Memory B cell (primary cell): ENCODE measurements around the gene TBX21.
"Not testable (repeated sequence)": the region's sequence is repeated elsewhere in the genome, so short reads cannot be mapped to it uniquely, and the experiment has no call there.

ENCODE experiments used
- ATAC-seq: fragments of 150-1000 bp; cut with Tn5 transposase; 2 replicates; pipeline ENCODE4 v1.10.0; 2021; ENCODE audit warnings: low read depth, mild to moderate bottlenecking, moderate library complexity
- DNase-seq, 2 donors: peaks; one replicate each; pipeline ENCODE4 v3.0.0; 2022; ENCODE audit warnings: low spot score in 2 of 2
- H3K27ac Mint-ChIP-seq: one replicate; pipeline ENCODE4 v1.8.0; 2022; ENCODE audit warnings: mild to moderate bottlenecking, moderate library complexity, mixed read lengths
- H3K27me3 Mint-ChIP-seq: one replicate; pipeline ENCODE4 v1.8.0; 2022; ENCODE audit warnings: mixed read lengths
- H3K36me3 Mint-ChIP-seq: one replicate; pipeline ENCODE4 v1.8.0; 2022; ENCODE audit warnings: mild to moderate bottlenecking, mixed read lengths
- H3K4me1 Mint-ChIP-seq: one replicate; pipeline ENCODE4 v1.8.0; 2022; ENCODE audit warnings: mixed read lengths
- H3K4me3 Mint-ChIP-seq: one replicate; pipeline ENCODE4 v1.8.0; 2022; ENCODE audit warnings: mild to moderate bottlenecking, moderate library complexity, mixed read lengths
- H3K9me3 Mint-ChIP-seq: one replicate; pipeline ENCODE4 v1.8.0; 2022; ENCODE audit warnings: mixed read lengths

The TBX21 gene

DNA sequence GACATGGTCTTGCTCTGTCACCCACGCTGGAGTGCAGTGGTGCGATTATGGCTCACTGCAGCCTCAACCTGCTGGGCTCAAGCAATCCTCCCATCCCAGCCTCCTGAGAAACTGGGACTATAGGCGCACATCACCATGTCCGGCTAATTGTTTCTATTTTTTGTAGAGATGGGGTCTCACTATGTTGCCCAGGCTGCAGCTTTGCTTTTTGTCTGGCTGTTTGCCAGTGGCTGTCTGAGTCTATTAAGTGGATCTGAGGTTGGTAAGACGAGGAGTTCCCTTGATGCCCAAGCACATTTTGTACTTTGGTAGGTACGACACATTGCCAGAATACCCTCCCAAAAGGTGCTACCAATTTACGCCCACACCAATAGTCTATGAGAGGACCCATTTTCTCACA lies 5.1 kb downstream of the TBX21 start:
- H3K27ac Mint-ChIP-seq: no peak overlapping the region
- H3K27me3 Mint-ChIP-seq: peaks cover 2% of the 10 kb centered on the region
- H3K9me3 Mint-ChIP-seq: no peaks in the 10 kb centered on the region
- no peak overlapping the region for H3K4me3 Mint-ChIP-seq
- H3K4me1 Mint-ChIP-seq: peaks cover 44% of the 10 kb centered on the region
- H3K36me3 Mint-ChIP-seq: no peaks in the 10 kb centered on the region
- ATAC-seq (no peak), DNase-seq (no peak)

DNA sequence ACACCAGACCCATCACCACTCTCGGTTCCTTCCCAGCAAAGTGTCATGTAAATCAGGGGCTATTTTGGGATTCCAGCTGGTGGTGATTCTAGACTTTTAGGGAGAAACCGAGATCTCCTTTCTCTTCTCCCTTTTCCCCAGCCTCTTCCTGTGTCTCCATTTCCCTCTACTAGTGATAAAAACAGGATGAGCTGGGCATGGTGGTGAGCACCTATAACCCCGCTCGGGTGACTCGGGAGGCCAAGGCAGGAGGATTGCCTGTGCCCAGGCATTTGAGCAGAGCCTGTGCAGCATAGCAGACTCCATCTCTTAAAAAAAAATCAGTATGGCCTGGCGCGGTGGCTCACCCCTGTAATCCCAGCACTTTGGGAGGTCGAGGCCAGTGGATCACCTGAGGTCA lies 6.1 kb downstream of the TBX21 start:
- H3K4me1 Mint-ChIP-seq: peaks cover 40% of the 10 kb centered on the region
- H3K27ac Mint-ChIP-seq: no peak overlapping the region
- no peak for DNase-seq

DNA sequence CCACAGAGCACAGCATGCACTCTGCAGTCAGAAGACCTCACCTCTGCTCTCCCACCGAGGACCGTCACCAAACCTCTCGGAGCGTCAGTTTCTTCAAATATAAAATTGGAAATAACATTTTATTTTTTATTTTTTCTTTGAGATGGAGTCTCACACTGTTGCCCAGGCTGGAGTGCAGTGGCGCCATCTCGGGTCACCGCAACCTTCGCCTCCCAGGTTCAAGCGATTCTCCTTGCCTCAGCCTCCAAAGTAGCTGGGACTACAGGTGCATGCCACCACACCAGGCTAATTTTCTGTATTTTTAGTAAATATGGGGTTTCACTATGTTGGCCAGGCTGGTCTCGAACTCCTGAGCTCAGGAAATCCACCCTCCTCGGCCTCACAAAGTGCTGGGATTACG lies 6.9 kb downstream of the TBX21 start:
- DNase-seq, H3K9me3 Mint-ChIP-seq, H3K27ac Mint-ChIP-seq, ATAC-seq, H3K36me3 Mint-ChIP-seq, H3K4me3 Mint-ChIP-seq, H3K27me3 Mint-ChIP-seq: not testable (repeated sequence)
- peaks cover 33% of the 10 kb centered on the region for H3K4me1 Mint-ChIP-seq

More for the DNA sequence above, 6.1 kb downstream of the TBX21 start:
- Mint-ChIP-seq H3K4me3 (no peak overlapping the region), H3K27me3 (peaks cover 2% of the 10 kb centered on the region), H3K36me3 (no peaks in the 10 kb centered on the region), H3K9me3 (no peaks in the 10 kb centered on the region)
- no peak for ATAC-seq

DNA sequence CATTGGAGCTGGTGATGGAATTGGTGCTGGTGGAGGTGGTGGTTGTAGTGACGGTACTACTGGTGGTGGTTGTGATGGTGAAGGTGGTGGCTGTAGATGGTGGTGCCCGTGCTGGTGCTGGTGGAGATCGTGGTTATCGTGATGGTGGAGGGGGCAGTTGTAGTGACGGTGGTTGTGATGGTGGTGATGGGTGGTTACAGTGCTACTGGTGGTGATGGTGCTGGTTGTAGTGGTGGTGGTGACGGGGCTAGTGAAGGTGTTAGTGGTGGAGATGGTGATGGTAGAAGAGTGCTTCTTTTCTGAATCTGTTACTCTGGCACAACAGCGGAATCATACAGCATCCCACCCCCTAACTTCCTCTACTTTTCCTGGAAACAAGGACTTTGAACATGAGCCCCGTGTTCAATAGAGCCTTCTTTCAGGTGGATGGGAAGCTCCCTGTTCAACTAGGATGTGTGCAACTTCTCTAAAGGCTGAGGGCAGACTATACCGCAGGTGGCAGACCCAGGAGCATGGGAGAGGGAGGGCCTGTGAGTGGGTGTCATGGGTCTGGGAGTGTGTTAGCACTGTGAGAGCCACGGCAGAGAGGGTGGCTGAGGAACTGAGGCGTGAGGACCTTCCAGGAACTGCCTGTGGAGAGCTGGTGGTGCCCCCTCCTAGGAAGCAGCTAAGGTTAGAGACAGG lies 8.2 kb downstream of the TBX21 start:
- Mint-ChIP-seq H3K4me3 (no peak overlapping the region), H3K27me3 (peaks cover 3% of the 10 kb centered on the region), H3K27ac (no peak overlapping the region), H3K9me3 (no peaks in the 10 kb centered on the region), H3K36me3 (no peaks in the 10 kb centered on the region), H3K4me1 (peaks cover 24% of the 10 kb centered on the region)
- ATAC-seq (no peak), DNase-seq (no peak)

DNA sequence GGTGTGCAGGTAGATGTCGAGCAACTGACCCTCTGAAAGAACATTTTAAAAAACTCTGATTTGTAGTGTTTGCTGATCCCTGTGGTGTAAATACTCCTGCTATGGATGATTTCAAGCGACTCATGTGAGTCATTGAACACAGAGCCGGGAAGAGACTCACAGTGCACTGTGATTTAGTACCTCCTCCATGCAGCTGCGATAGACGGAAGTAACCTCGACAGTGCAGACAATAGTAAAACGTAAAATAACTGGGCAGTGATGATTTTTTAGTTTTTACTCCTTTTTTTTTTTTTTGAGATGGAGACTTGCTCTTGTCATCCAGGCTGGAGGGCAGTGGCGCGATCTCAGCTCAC lies 8.7 kb downstream of the TBX21 start:
- no peaks in the 10 kb centered on the region for H3K36me3 Mint-ChIP-seq
- DNase-seq (no peak), ATAC-seq (no peak)
- H3K27me3 Mint-ChIP-seq: peaks cover 3% of the 10 kb centered on the region
- H3K4me3 Mint-ChIP-seq: no peak overlapping the region
- H3K27ac Mint-ChIP-seq: no peak overlapping the region
- no peaks in the 10 kb centered on the region for H3K9me3 Mint-ChIP-seq
- H3K4me1 Mint-ChIP-seq: peaks cover 22% of the 10 kb centered on the region

DNA sequence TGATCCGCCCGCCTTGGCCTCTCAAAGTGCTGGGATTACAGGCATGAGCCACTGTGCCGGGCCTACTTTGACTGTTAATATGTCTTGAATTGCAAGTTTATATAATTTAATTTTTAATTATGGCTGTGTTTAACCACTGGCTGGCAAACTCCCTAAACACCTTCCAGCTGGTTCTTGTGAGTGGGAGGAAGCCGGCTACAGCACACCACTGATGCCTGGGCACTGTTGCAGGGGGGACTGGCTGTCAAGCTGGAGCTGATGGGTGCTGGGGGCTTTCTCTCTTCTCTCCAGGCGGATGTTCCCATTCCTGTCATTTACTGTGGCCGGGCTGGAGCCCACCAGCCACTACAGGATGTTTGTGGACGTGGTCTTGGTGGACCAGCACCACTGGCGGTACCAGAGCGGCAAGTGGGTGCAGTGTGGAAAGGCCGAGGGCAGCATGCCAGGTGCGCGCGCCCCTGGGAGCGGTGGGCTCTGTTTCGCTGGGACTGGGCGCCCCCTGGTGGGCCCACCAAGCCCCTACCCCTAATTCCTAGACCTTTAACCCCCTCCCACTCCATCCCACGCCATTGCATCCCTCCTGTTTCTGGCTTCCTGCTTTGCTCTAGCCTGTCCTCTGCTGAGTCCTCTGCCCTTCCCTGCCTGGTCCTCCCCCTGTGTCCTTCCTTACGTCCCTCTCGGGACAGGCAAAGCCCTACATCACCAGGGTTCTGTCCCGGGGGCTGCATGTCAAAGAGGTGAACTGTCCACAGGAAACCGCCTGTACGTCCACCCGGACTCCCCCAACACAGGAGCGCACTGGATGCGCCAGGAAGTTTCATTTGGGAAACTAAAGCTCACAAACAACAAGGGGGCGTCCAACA lies 9.5 kb downstream of the TBX21 start:
- H3K4me3 Mint-ChIP-seq: peak overlapping the region; percentile 53

DNA sequence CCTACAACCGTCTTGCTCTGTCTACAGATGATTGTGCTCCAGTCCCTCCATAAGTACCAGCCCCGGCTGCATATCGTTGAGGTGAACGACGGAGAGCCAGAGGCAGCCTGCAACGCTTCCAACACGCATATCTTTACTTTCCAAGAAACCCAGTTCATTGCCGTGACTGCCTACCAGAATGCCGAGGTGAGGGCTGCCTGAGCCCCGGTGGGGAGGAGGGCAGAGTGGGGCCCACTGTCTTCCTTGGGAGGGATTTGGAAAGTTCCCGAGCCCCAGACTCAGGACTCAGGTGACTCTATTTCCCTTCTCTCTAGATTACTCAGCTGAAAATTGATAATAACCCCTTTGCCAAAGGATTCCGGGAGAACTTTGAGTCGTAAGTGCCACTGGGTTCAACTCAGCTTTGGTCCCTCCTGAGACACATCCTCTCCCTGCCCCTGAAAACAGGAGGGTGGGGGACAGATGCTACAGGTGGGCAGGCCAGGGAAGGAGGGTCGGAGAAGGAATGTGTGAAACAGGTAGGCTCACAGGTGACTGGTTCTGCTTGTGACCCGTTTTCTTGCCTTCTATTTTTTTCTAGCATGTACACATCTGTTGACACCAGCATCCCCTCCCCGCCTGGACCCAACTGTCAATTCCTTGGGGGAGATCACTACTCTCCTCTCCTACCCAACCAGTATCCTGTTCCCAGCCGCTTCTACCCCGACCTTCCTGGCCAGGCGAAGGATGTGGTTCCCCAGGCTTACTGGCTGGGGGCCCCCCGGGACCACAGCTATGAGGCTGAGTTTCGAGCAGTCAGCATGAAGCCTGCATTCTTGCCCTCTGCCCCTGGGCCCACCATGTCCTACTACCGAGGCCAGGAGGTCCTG lies 11.4 kb downstream of the TBX21 start:
- Mint-ChIP-seq H3K27ac (no peak overlapping the region), H3K27me3 (peaks cover 3% of the 10 kb centered on the region), H3K4me1 (peaks cover 15% of the 10 kb centered on the region), H3K9me3 (no peaks in the 10 kb centered on the region), H3K36me3 (no peaks in the 10 kb centered on the region), H3K4me3 (no peak overlapping the region)
- ATAC-seq: no peak
- DNase-seq: no peak

More for the DNA sequence above, 9.5 kb downstream of the TBX21 start:
- Mint-ChIP-seq H3K36me3 (no peaks in the 10 kb centered on the region), H3K4me1 (peaks cover 18% of the 10 kb centered on the region), H3K9me3 (no peaks in the 10 kb centered on the region), H3K27ac (peak overlapping the region; percentile 70), H3K27me3 (peaks cover 3% of the 10 kb centered on the region)
- ATAC-seq: peak; percentile 78
- DNase-seq: peak; percentile 34 to 46

DNA sequence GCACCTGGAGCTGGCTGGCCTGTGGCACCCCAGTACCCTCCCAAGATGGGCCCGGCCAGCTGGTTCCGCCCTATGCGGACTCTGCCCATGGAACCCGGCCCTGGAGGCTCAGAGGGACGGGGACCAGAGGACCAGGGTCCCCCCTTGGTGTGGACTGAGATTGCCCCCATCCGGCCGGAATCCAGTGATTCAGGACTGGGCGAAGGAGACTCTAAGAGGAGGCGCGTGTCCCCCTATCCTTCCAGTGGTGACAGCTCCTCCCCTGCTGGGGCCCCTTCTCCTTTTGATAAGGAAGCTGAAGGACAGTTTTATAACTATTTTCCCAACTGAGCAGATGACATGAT lies 12.0 kb downstream of the TBX21 start:
- Mint-ChIP-seq H3K4me1 (peaks cover 18% of the 10 kb centered on the region), H3K27ac (no peak overlapping the region), H3K4me3 (no peak overlapping the region), H3K27me3 (peaks cover 3% of the 10 kb centered on the region), H3K36me3 (no peaks in the 10 kb centered on the region), H3K9me3 (no peaks in the 10 kb centered on the region)
- DNase-seq (no peak), ATAC-seq (no peak)

DNA sequence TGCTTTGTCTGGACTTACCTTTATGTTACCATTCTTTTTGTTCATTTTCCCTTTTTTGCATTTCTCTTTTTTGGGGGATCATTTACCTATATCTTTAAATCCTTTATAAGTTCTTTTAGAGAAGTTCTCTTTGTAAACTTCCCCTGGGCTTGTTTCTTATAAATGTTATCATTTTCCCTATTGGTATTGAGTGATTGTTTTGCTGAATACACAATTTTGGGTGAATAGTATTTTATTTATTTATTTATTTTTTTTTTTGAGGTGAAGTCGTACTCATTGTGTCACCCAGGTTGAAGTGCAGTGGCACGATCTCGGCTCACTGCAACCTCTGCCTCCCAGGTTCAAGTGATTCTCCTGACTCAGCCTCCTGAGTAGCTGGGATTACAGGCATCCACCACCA lies 18.4 kb downstream of the TBX21 start:
- Mint-ChIP-seq H3K4me1 (peaks cover 9% of the 10 kb centered on the region), H3K9me3 (no peaks in the 10 kb centered on the region), H3K36me3 (no peaks in the 10 kb centered on the region), H3K27ac (no peak overlapping the region), H3K27me3 (peaks cover 2% of the 10 kb centered on the region), H3K4me3 (no peak overlapping the region)
- DNase-seq (no peak), ATAC-seq (no peak)

DNA sequence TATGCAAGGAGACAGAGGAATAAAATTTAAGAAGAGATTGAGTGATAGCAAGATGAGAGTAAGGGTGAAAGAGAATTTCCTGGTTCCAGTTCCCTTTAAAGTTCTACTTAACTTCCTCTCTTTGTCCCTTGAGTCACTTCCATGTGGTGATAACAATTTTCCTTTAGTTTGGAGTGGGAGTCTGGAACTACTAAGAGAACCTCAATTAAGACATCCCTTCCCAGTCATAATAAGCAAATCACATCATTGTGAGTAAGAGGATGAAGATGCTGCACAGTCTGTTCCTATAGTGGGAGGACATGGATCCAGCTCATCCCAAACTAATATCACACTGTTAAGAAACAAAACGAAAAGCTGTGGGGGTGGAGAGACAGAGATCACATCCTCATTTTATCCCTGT lies 24.4 kb downstream of the TBX21 start:
- H3K27me3 Mint-ChIP-seq: peaks cover 7% of the 10 kb centered on the region
- no peak overlapping the region for H3K4me3 Mint-ChIP-seq
- H3K9me3 Mint-ChIP-seq: peaks cover 5% of the 10 kb centered on the region
- ATAC-seq: no peak
- H3K36me3 Mint-ChIP-seq: no peaks in the 10 kb centered on the region
- H3K4me1 Mint-ChIP-seq: peaks cover 2% of the 10 kb centered on the region
- H3K27ac Mint-ChIP-seq: no peak overlapping the region
- DNase-seq: no peak

DNA sequence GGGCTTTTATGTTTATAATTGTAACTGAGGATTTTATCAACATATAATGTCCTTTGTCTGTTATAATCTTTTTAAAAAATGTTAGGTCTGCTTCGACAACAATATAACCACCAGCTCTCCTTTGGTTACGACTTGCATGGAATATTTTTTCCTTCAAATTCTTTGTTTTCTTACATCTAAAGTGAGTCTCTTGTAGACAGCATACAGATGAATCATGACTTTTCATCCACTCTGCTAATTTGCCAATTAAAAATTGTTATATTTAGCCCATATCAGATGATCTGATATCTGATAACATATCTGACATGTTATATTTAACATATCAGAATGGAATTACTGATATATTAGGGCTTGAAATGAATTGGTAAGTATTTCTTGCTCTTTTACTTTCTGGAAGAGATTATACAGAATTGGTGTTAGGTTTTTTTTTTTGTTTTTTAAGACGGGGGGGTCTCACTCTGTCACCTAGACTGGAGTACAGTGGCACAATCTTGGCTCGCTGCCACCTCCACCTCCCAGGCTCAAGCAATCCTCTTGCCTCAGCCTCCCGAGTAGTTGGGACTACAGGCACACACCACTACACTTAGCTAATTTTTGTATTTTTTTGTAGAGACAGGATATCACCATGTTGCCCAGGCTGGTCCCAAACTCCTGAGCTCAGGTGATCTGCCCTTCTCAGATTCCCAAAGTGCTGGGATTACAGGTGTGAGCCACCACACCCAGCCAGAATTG lies 27.5 kb downstream of the TBX21 start:
- peaks cover 4% of the 10 kb centered on the region for H3K36me3 Mint-ChIP-seq
- peaks cover 2% of the 10 kb centered on the region for H3K4me1 Mint-ChIP-seq
- DNase-seq: no peak
- ATAC-seq: no peak
- H3K4me3 Mint-ChIP-seq: no peak overlapping the region
- H3K27ac Mint-ChIP-seq: no peak overlapping the region
- H3K27me3 Mint-ChIP-seq: peaks cover 6% of the 10 kb centered on the region
- peaks cover 10% of the 10 kb centered on the region for H3K9me3 Mint-ChIP-seq

DNA sequence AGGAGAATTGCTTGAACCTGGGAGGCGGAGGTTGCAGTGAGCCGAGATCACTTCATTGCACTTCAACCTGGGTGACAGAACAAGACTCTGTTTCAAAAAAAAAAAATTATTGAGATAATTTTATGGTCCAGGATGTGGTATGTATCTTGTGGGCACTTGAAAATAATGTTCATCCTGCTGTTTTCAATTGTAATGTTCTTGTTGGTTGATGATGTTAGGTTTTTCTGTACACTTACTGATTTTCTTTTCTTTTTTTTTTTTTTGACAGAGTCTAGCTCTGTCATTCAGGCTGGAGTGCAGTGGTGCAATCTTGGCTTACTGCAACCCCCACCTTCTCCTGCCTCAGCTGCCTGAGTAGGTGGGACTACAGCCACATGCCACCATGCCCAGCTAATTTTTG lies 29.7 kb downstream of the TBX21 start:
- ATAC-seq (no peak), DNase-seq (no peak)
- no peak overlapping the region for H3K4me3 Mint-ChIP-seq
- H3K9me3 Mint-ChIP-seq: peaks cover 10% of the 10 kb centered on the region
- peaks cover 4% of the 10 kb centered on the region for H3K36me3 Mint-ChIP-seq
- H3K27me3 Mint-ChIP-seq: peaks cover 4% of the 10 kb centered on the region
- no peak overlapping the region for H3K27ac Mint-ChIP-seq
- H3K4me1 Mint-ChIP-seq: no peaks in the 10 kb centered on the region

DNA sequence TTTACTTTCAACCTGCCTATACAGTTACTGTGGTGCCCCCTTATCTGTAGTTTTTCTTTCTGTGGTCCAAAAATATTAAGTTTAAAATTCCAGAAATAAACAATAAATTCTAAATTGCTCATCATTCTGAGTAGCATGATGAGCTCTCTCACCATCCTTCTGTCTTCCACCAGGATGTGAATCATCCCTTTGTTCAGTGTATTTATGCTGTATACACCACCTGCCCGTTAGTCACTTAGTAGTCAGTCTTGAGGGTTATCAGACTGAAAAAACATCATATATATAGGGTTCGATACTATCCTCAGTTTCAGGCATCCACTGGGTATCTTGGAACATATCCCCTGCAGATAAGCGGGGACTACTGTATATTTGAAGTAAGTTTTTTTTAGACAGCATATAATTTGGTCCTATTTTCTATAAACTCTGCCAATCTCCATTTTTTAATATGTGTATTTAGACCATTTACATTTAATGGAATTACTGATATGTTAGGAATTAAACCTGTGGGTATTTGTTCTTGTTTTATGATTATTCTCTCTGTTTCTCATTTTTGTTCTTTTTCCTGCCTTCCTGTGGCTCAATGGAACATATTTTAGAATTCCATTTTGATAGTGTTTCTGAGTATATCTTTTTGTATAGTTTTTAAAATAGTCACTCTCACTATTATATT lies 31.0 kb downstream of the TBX21 start:
- peaks cover 8% of the 10 kb centered on the region for H3K9me3 Mint-ChIP-seq
- no peaks in the 10 kb centered on the region for H3K4me1 Mint-ChIP-seq
- H3K27ac Mint-ChIP-seq: no peak overlapping the region
- peaks cover 4% of the 10 kb centered on the region for H3K27me3 Mint-ChIP-seq
- peaks cover 4% of the 10 kb centered on the region for H3K36me3 Mint-ChIP-seq
- no peak overlapping the region for H3K4me3 Mint-ChIP-seq
- ATAC-seq (no peak), DNase-seq (no peak)
